Retinal pigment epithelial cell (primary cell): ENCODE results near the gene PLAGL2.

Experiments
- DNase-seq: peaks from one replicate; pipeline ENCODE4 v3.0.0-alpha.2; 2010; ENCODE audit warnings: low read depth
- H3K4me3 ChIP-seq: 2 replicates; pipeline ENCODE4 v1.5.1; 2011; ENCODE audit warnings: mild to moderate bottlenecking, low read length, control low read depth, moderate library complexity
- TF ChIP-seq, protein P1 (sequence below): conservative IDR thresholded peaks from 2 replicates; pipeline ENCODE4 v1.5.1; 2011; ENCODE audit warnings: low read depth, low read length, control low read depth, inconsistent platforms

Gene PLAGL2

DNA sequence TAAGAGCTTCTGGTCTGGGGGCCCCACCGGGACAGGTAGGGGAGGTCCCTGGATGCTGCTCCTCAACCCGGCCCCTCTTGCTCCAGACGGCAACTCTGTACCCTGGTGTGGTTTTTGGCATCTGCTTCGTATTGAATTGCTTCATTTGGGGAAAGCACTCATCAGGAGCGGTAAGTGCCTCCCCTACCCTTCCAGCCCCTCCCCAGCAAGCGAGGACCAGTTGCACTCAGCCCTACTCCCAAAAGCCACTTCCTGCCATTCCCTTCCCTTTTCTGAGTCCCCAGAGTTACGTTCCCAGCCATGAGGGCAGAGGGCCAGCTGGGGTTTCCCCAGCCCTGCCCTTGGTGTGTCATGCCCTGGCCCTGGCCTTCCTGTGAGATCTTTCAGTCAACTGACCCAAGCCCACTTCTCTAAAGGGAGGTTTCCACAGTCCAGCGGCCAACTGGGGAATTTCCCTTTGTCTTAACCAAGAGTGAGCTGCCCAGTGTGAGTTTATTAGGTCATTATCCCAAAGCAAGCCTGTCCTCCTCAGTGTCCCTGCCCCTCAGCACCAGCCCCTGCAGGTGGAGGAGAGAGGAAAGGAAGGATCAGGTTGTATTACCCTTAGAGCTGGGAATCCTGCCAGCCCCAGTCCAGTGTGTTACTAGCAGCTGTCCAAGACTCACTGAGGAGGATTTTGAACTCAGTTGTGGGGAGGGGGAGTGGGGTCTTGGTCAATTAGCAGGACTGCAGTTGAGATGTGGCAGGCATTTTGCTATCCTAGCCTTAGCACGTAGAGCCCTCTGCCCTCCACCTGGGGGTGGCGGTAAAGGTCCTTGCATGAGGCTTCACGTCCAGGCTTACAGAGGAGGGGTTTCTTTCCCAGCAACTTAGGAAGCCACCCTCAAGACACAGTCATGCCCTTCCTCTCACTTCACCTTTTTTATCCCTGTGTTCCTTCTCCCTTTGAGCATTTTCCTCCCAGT lies 52.2 kb downstream of the PLAGL2 start:
- peak; percentile 7 for DNase-seq
- no peak overlapping the region for H3K4me3 ChIP-seq
- TF ChIP-seq, protein P1, sequence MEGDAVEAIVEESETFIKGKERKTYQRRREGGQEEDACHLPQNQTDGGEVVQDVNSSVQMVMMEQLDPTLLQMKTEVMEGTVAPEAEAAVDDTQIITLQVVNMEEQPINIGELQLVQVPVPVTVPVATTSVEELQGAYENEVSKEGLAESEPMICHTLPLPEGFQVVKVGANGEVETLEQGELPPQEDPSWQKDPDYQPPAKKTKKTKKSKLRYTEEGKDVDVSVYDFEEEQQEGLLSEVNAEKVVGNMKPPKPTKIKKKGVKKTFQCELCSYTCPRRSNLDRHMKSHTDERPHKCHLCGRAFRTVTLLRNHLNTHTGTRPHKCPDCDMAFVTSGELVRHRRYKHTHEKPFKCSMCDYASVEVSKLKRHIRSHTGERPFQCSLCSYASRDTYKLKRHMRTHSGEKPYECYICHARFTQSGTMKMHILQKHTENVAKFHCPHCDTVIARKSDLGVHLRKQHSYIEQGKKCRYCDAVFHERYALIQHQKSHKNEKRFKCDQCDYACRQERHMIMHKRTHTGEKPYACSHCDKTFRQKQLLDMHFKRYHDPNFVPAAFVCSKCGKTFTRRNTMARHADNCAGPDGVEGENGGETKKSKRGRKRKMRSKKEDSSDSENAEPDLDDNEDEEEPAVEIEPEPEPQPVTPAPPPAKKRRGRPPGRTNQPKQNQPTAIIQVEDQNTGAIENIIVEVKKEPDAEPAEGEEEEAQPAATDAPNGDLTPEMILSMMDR = peak; percentile 54

DNA sequence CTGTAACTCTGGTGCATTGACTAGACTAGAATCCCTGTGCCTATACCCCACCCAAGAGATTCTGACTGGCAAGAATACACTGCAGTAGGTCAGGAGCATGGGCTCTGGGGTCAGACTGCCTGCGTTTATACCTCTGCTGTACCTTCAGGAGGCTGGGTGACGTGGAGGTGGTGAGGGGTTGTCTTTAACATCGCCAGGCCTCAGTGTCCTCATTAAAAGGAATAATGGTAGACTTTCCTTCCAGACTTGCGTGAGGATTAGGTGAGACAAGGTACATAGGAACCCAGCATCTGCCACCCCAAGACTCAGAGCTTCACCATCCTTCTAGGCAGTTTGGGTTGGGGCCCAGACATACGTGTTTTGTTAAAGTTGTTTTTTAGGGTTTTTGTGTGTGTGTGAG lies 53.8 kb downstream of the PLAGL2 start:
- TF ChIP-seq, protein P1 = no peak
- DNase-seq = no peak
- no peak overlapping the region for H3K4me3 ChIP-seq

DNA sequence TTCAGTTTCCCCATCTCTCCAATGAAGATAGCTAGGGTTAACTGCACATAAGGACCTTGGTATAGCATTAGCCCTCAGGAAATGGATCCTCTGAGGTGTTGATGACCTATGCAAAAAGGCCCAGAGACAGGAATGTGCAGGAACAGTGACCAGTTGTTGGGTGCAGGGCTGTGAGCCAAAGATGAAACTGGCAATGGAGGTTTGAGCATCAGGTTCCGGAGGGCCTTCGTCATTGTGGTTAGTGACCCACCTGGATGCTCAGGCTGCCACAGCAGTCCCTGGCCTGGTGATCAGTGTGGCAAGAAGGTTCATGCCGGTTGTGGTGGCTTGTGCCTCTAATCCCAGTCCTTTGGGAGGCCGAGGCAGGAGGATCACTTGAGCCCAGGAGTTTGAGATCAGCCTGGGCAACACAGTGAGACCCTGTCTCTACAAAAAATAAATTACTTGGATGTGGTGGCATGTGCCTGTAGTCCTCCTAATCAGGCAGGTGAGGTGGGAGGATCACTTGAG lies 54.3 kb downstream of the PLAGL2 start:
- H3K4me3 ChIP-seq = no peak overlapping the region
- no peak for DNase-seq
- TF ChIP-seq, protein P1 = no peak

DNA sequence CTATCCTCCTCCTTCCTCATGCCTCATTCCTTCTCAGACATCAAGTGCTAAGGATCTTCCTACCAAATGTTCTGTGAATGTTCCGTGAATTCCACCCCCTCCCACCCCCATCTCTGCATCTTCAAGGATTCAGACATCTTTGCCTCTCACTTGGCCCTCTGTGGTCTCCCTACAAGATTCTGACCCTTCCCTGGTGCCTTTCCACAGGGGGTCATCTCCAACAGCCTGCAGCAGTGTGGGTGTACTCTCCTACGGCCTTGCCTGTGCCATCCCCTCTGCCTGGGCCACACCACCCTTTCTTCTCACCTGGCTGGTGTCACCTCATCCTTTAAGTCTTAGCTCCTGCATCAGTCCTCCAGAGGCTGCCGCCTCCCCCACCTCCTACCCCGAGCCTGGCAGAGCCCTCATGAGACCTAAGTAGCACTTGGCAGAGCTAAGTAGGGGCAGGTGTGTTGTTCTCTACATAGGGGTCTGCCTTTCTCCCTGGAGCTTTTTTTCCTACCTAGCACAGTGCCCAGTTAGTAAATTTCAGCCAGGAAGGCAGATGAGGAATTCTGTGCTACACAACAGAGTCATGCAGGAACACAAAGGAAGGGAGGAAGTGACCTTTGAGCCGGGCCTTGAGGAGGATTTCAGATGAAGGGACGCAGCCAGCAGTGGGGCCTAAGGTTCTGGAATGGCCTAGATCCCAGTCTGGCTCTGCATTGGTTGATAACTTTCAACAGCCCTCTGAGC lies 55.0 kb downstream of the PLAGL2 start:
- no peak for DNase-seq
- no peak overlapping the region for H3K4me3 ChIP-seq
- TF ChIP-seq, protein P1 = no peak

DNA sequence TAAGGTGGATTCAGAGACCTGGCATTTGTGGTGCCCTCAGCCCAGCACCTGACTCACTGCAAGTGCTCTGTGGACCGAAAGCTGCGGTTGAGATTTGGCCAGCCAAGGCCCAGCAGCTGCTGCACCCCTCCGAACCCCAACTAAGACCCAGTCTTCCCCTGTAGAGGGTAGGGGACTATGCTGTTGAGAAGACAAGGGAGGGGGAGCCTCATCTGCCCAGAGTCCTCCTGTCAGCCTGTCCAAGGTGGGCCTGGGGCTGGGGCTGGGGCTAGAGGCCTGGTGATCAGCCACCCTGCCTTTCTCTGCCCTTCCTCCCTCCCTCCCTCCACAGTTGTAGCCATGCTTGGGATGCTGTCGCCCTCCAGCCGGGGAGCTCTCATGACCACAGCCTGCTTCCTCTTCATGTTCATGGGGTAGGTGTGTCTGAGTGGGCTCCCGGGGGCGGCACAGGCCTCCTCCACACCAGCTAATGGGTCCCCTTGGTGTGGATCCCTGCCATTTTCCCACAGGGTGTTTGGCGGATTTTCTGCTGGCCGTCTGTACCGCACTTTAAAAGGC lies 57.2 kb downstream of the PLAGL2 start:
- TF ChIP-seq, protein P1 = no peak
- no peak for DNase-seq

DNA sequence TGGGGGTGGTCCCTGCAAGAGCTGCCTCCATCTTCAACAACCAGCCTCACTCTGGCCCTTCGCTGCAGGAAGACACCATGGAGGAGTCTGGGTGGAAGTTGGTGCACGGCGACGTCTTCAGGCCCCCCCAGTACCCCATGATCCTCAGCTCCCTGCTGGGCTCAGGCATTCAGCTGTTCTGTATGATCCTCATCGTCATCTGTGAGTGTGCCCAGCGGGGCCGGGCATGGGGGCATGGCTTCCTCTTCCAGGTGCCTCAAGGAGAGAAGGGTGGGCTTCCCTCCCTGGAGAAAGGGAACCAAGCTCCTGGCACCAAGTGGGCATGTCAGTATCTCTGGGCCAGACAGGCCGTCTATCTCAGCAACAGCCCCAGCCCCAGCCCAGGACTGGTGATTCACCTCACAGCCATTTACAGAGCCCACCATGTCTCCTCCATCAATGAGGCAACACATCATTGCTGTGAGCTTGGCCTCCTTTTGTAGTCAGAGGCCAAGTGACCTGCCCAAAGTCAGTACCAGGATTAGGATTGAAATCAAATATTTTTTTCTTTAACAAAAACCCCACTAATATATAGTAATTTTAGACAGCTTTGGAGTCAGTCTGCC lies 57.9 kb downstream of the PLAGL2 start:
- H3K4me3 ChIP-seq = no peak overlapping the region
- TF ChIP-seq, protein P1 = no peak
- DNase-seq = no peak

More for the DNA sequence above, 57.2 kb downstream of the PLAGL2 start:
- no peak overlapping the region for H3K4me3 ChIP-seq
